ENCODE data around the gene MCCC1.

DNA sequence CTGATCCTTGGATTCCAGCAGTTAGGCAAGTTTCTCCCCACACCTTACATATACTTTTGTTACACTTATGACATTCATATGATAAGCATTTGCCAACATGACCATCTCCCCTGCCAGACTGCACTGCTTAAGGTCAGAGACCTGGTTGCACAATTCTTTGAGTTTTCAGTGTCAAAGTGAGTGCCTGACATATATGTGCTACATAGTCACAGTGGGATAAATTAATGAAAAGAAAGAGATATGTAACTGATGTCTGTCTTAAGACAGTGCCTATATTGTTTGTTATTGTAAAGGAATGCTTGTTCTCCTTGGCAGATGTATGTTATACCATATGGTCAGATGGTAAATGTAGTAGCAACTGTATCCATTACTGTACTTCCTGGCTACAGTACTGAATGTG is 115.4 kb downstream of the MCCC1 start:
- no peak for TF ChIP-seq CTCF (conservative IDR thresholded peaks at IDR 0.05 in 1 of 2, IDR thresholded peaks at IDR 0.05 in 1 of 2; ENCODE audit: extremely low read depth in 1 of 2, insufficient read depth in 1 of 2, low read depth in 1 of 2, low read length in 2 of 2)
- no peak for TF ChIP-seq EZH2 (IDR thresholded peaks at IDR 0.05; ENCODE audit: borderline replicate concordance, low read length)
